K562 (cell line): Measurements from ENCODE around the gene RIC8B. TPM values are rescaled to one million over a fixed set of nuclear protein-coding genes. Genes with fewer than 3 reads are reported as not detected.

Experiments used
- ATAC-seq: fragments of 200-7000 bp; cut with Tn5 transposase; 3 replicates; pipeline ENCODE4 v1.9.1; 2020; ENCODE audit warnings: moderate library complexity
- BruUV-seq: library from RNA; stranded (reverse); fragments of 400-500 nt; replicated peaks from 2 replicates; lab custom pipeline; 2021; lab: Mats Ljungman, UMichigan
- CTCF ChIA-PET: fragments of 300-600 bp; formaldehyde crosslinking; extraction: SDS; loops from one replicate; lab custom pipeline; 2021; ENCODE audit warnings: low intra/inter-chr PET ratio; lab: Yijun Ruan, JAX
- POLR2A ChIA-PET: fragments of 300-600, 350-650 bp; sonication (Branson Sonifier 250); formaldehyde crosslinking; extraction: SDS; loops from one replicate; lab custom pipeline; 2021; ENCODE audit warnings: antibody characterized with exemption, inconsistent platforms; lab: Yijun Ruan, JAX
- DNase-seq, 4 experiments: peaks; one replicate each; pipeline versions ENCODE4 v3.0.0 to v3.0.0-alpha.2; 2011 to 2018; ENCODE audit warnings: low spot score in 3 of 4, mixed read lengths in 3 of 4; ENCODE audit errors: extremely low read depth in 1 of 4
- FAIRE-seq: peaks from 2 replicates; lab custom pipeline; 2011; peaks lifted over from hg19 to GRCh38; lab: Jason Lieb, UNC
- H2AFZ ChIP-seq: 2 replicates; pipeline ENCODE4 v1.6.0; 2011; ENCODE audit warnings: low read depth, low read length, control low read depth, inconsistent platforms
- H3K27ac ChIP-seq: fragments of 200-600 bp; 3 replicates; pipeline ENCODE4 v1.8.0; 2011; ENCODE audit warnings: low read depth, mild to moderate bottlenecking, control low read depth, inconsistent platforms, low read length, moderate library complexity, mixed read lengths; ENCODE audit errors: extremely low read depth
- H3K27me3 ChIP-seq, 2 experiments: fragments of 300-600 bp in 1 of 2; 2 replicates in 1 of 2; 3 replicates in 1 of 2; pipeline versions ENCODE4 v1.6.0 to v1.8.0; 2011; ENCODE audit warnings: inconsistent platforms in 2 of 2, low read length in 2 of 2, mild to moderate bottlenecking in 1 of 2, mixed read lengths in 1 of 2, moderate library complexity in 1 of 2; ENCODE audit not compliant: control insufficient read depth in 2 of 2, insufficient read depth in 2 of 2
- H3K36me3 ChIP-seq: fragments of 300-600 bp; 3 replicates; pipeline ENCODE4 v1.8.0; 2011; ENCODE audit warnings: mild to moderate bottlenecking, low read length, inconsistent platforms; ENCODE audit not compliant: control insufficient read depth, insufficient read depth
- H3K4me1 ChIP-seq, 2 experiments: fragments of 200-600 bp in 1 of 2; replicated peaks in 1 of 2; 2 replicates in 1 of 2; 3 replicates in 1 of 2; pipeline versions ENCODE4 v1.5.1 to v1.8.0; 2011; ENCODE audit warnings: inconsistent platforms in 2 of 2, low read length in 2 of 2, mild to moderate bottlenecking in 1 of 2, mixed read lengths in 1 of 2, moderate library complexity in 1 of 2; ENCODE audit not compliant: control insufficient read depth in 2 of 2, insufficient read depth in 2 of 2
- H3K4me2 ChIP-seq: 2 replicates; pipeline ENCODE4 v1.6.1; 2011; ENCODE audit warnings: low read length, control low read depth, inconsistent platforms, mixed read lengths; ENCODE audit not compliant: insufficient read depth
- H3K4me3 ChIP-seq: fragments of 200-600 bp; sonication (generic), shearing (Covaris generic); 2 replicates; pipeline ENCODE4 v1.5.1; 2016; ENCODE audit warnings: control low read depth, inconsistent platforms
- H3K79me2 ChIP-seq: fragments of 200-600 bp; 3 replicates; pipeline ENCODE4 v1.8.0; 2011; ENCODE audit warnings: low read length, inconsistent platforms; ENCODE audit not compliant: control insufficient read depth, insufficient read depth
- H3K9ac ChIP-seq, 2 experiments: 2 replicates each; pipeline versions ENCODE4 v1.6.0 to v1.6.1; 2011; ENCODE audit warnings: low read depth in 2 of 2, low read length in 2 of 2, control low read depth in 1 of 2, inconsistent platforms in 1 of 2, mild to moderate bottlenecking in 1 of 2, mixed read lengths in 1 of 2; ENCODE audit not compliant: insufficient read depth in 1 of 2
- H3K9me1 ChIP-seq: one replicate; pipeline ENCODE4 v1.6.0; 2011; ENCODE audit warnings: inconsistent platforms, mild to moderate bottlenecking, low read length, moderate library complexity; ENCODE audit not compliant: control insufficient read depth, insufficient read depth
- H3K9me3 ChIP-seq: replicated peaks from 2 replicates; pipeline ENCODE4 v1.5.1; 2011; ENCODE audit warnings: low read depth, low read length, inconsistent platforms; ENCODE audit not compliant: control insufficient read depth, insufficient read depth
- H4K20me1 ChIP-seq: replicated peaks from 2 replicates; pipeline ENCODE4 v1.6.1; 2011; ENCODE audit warnings: low read length, inconsistent platforms, mixed read lengths; ENCODE audit not compliant: control insufficient read depth, insufficient read depth
- EP400 ChIP-seq: fragments of 450-650 bp; IDR thresholded peaks from 2 replicates; pipeline ENCODE4 v1.6.1; 2017; ENCODE audit warnings: antibody characterized with exemption, mild to moderate bottlenecking, moderate library complexity
- ETS2 ChIP-seq: IDR thresholded peaks from 2 replicates; pipeline ENCODE4 v1.6.1; 2016; ENCODE audit warnings: borderline replicate concordance, missing genetic modification characterization, mild to moderate bottlenecking, moderate library complexity, missing compliant biosample characterization; ENCODE audit not compliant: poor library complexity, severe bottlenecking
- ILF3 ChIP-seq: fragments of 450-650 bp; IDR thresholded peaks from 2 replicates; pipeline ENCODE4 v1.6.1; 2018; ENCODE audit warnings: antibody characterized with exemption, mild to moderate bottlenecking, moderate library complexity, borderline replicate concordance
- MAFK ChIP-seq: IDR thresholded peaks from 2 replicates; pipeline ENCODE4 v1.6.1; 2011; ENCODE audit warnings: low read length, improper control_type of control experiment
- OTX1 ChIP-seq: fragments of 450-650 bp; formaldehyde crosslinking; IDR thresholded peaks from 2 replicates; pipeline ENCODE4 v1.4.0; 2022; ENCODE audit warnings: mild to moderate bottlenecking
- PATZ1 ChIP-seq: fragments of 250-450 bp; sonication (Bioruptor Pico); IDR thresholded peaks from 2 replicates; pipeline ENCODE4 v1.5.0; 2020; ENCODE audit warnings: mild to moderate bottlenecking, borderline replicate concordance
- STAT5B ChIP-seq: fragments of 250-450 bp; sonication (Bioruptor Pico); IDR thresholded peaks from 2 replicates; pipeline ENCODE4 v1.8.0; 2021; ENCODE audit warnings: mild to moderate bottlenecking, inconsistent platforms
- TAF1 ChIP-seq: IDR thresholded peaks from 2 replicates; pipeline ENCODE4 v1.6.1; 2011; ENCODE audit warnings: mild to moderate bottlenecking, low read length, moderate library complexity; ENCODE audit not compliant: insufficient read depth, control insufficient read depth, severe bottlenecking; ENCODE audit errors: extremely low read depth
- THRB ChIP-seq: fragments of 450-650 bp; formaldehyde crosslinking; conservative IDR thresholded peaks from 2 replicates; pipeline ENCODE4 v1.4.0; 2022; ENCODE audit warnings: mild to moderate bottlenecking, missing genetic modification characterization
- WHSC1 ChIP-seq: IDR thresholded peaks from one replicate; pipeline ENCODE4 v1.6.1; 2012; ENCODE audit warnings: low read length, control low read depth, inconsistent platforms
- ZNF609 ChIP-seq: sonication (generic); formaldehyde crosslinking; IDR thresholded peaks from 2 replicates; pipeline ENCODE4 v1.8.1; 2023; ENCODE audit warnings: missing genetic modification reagents, mild to moderate bottlenecking, borderline replicate concordance
- WGBS: fragments of 100-300 bp; shearing (Covaris generic); methylation state at CpG from one replicate; pipeline ENCODE4 v1.1.6; 2016; ENCODE audit warnings: low coverage, mixed read lengths; ENCODE audit not compliant: insufficient coverage; ENCODE audit errors: missing lambda C conversion rate; 5-methylcytosine and 5-hydroxymethylcytosine counted together
- in situ Hi-C: fragments of 300-500 bp; cut with MboI; formaldehyde crosslinking; loops from 4 replicates; pipeline ENCODE4 v1.15.0; 2018; ENCODE audit warnings: inconsistent platforms, mixed read lengths
- intact Hi-C: fragments of 100-400 bp; cut with micrococcal nuclease; formaldehyde crosslinking; loops from 2 replicates; pipeline ENCODE4 v1.14.2; 2022
- polyA plus RNA-seq, 8 experiments: library from polyadenylated mRNA; depleted of rRNA in 4 of 8; stranded (reverse) in 5 of 8; unstranded in 3 of 8; fragments of >200 nt; fragmentation: Nextera tagmentation in 2 of 8; fragmentation: Illumina TruSeq in 1 of 8; extraction: Ambion mirVana in 2 of 8; extraction: Trizol in 1 of 8; gene quantifications; 2 replicates each; pipeline versions ENCODE4 v1.2.1 to v1.2.3, GENCODE V29; 2011 to 2014; ENCODE audit warnings: inconsistent platforms in 1 of 8, missing spikeins in 1 of 8
- total RNA-seq, 7 experiments: library from RNA; depleted of rRNA in 6 of 7; stranded (reverse); fragments of >200 nt in 6 of 7; fragmentation: Illumina TruSeq in 2 of 7; extraction: Trizol in 2 of 7; gene quantifications; 2 replicates each; pipeline versions ENCODE4 v1.2.1 to v1.2.3, GENCODE V29; 2011 to 2021; ENCODE audit warnings: low replicate concordance in 1 of 7

The RIC8B gene
- total and polyA plus RNA-seq, 9 of the 15 experiments (the other 6 are each of a cell fraction or from before 2014, with no cell fraction given), result 0.92 to 8.1 (median 4.8) TPM

DNA sequence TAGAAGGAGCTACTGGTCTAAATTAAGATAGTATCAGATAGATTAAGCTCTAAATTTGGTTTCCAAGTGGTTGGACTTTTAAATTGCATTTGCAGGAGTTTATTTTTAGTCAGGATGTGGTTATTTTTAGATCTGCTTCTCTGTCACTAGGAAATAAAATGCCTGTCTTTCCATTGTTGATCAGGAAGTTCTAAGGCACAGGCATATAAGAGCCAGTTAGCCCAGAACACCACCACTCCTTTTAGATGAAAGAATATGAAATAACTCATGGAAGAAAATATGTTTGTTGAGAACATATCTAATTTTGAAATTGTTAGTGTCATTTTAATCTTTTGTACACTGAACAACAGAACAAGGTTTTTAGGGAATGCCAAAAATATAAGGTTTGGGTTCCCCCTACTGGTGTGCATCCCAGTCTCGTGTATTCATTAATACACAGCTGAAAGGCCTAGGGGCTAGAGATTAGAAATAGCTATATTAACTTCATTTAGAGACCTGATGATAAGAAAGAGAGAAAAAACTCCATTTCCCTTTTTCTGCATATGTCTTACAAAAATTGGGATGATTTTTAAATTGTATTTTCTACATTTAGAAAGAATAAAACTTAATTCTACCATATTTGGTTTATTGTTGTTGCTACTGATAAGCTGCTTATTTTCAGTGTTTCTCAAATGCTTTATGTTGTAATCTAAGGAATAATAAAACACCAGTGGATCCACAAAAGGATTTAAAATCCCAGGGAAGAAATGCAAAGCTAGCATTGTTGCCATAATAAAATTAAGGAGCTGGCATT, 67.2 kb downstream of the RIC8B start:
- no peaks in the 10 kb centered on the region; the same call in 2 of the 3 replicates for H3K79me2 ChIP-seq
- no peaks in the 10 kb centered on the region for H3K27me3 ChIP-seq
- no peak overlapping the region for H3K27ac ChIP-seq
- peak; percentile 82 for ATAC-seq
- ChIA-PET CTCF (interaction anchor here (0.8 to 2.8 kb wide), 6 partner anchors 79 to 614 kb away, joined by 4 to 20 read pairs (median 7); partner anchors contain the start of gene POLR3B), POLR2A (interaction anchor here (0.6 to 1.6 kb wide), 3 partner anchors 10 to 1196 kb away, joined by 3 to 6 read pairs (median 4); no protein-coding TSS in a partner anchor)
- no peaks in the 10 kb centered on the region for H4K20me1 ChIP-seq
- H3K9me3 ChIP-seq, result no peaks in the 10 kb centered on the region
- 8% methylated on average over 1 of the region's 1 CpG for WGBS
- no peaks in the 10 kb centered on the region for H3K9me1 ChIP-seq
- peaks cover 6 to 24% of the 10 kb centered on the region in 2 experiments; a peak in 3 of 5 replicates for H3K4me1 ChIP-seq
- intact Hi-C loops (loop anchor here (1.0 to 10.0 kb wide), 8 partner anchors 67 to 487 kb away; partner anchors contain the start of genes POLR3B and RIC8B), in situ Hi-C loops (no loop called here)
- no peak overlapping the region for H3K4me2 ChIP-seq
- H3K9ac ChIP-seq, result no peak overlapping the region; a peak in 1 of 4 replicates
- no peak overlapping the region for H3K4me3 ChIP-seq
- DNase-seq, result peak; percentile 33 to 68 (median 48)
- no TSS peak for BruUV-seq
- peaks cover 8% of the 10 kb centered on the region; the same call in 2 of the 3 replicates for H3K36me3 ChIP-seq
- peak; percentile 40 for FAIRE-seq
- H2AFZ ChIP-seq, result peak overlapping the region; percentile 54; the same call in 1 of the 2 replicates
- no peak for TF ChIP-seq MAFK
- TF ChIP-seq ETS2 (tag), result no peak
- TF ChIP-seq STAT5B (CRISPR knock-in tag), result no peak
- no peak for TF ChIP-seq OTX1
- TF ChIP-seq ILF3, result no peak
- no peak for TF ChIP-seq PATZ1 (CRISPR knock-in tag)
- TF ChIP-seq EP400, result 0 out of 2 replicates have a peak, but pooled peaks have one; percentile 11
- TF ChIP-seq ZNF609, result no peak
- TF ChIP-seq THRB (CRISPR knock-in tag), result no peak
- TF ChIP-seq TAF1, result no peak
- TF ChIP-seq WHSC1, result no peak
